ENCODE results near the gene PPP2R5C. TPM values are rescaled to one million over a fixed set of nuclear protein-coding genes. Genes with fewer than 3 reads are reported as not detected.

PPP2R5C gene
- total RNA-seq, 1 experiment from 2014 or later = 101 TPM

DNA sequence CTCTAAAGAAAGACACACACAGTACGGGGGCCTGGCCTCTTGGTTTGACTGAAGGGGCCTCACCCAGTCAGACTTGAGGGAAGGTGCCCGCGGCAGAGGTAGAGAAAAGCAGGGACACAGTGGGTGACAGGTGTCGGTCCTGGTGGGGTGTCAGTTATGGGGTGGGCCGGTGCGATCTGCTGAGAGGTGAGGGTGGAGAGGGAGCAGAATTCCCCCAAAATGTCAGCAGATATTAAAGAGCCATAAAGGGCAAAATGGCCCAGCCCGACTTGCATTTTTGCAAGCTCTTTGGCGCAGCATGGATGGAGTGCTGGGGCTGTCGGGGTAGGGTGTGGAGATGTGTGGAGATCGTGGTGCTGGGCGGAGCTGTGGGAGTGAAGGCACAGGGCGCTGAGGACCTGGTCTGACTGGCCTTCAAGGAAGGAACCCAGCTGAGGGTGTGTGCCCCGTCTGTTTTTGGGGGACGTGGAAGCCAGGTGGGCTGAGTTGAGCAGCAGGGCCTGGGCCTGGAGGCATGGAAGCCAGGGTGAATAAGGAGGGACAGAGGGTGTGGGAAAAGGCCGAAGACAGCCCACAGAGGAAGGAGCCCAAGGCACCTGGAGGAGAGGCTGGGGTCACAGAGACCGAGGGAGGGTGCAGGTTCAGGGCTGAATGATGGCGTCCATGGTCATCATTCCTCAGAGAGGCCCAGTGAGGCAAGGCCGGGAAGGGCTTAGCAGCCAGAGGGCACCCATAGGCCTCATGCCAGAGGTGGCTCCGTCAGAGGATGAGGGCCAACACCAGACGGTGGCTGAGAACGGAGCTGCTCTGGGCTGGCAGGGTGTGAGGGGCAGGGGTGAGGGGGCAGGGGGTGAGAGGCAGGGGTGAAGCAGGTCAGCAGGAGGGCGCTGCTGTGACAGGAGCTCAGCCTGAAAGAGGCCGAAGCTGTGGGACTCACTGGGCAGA lies 154.6 kb downstream of the PPP2R5C start:
- DNase-seq (ENCODE audit: low spot score) = no peak

DNA sequence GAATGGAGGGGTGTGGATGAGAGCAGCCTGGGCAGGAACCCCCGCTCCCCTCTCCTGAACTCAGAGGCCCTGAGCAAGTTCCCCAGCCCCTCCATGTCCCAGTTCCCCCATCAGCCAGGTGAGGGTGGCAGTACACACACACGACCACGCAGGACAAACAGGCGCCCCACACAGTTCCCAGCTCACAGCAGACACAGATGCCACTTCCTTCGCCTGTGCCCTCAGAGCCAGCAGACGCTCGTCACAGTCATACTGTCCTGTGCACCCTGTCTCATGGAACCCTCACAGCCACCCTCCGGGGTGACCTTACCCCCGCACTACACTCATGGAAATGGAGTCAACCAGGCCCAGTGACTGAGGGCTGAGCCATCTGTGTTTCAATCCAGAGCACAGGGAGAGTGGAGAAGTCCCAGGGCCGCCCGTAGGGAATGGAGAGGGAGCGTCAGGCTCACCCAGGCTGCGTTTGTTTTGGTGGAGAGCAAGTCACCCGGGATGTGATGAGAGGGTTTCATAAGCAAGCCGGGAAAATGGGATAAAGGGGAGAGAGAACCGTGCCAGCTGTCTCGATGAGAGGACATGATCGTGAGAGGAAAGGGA lies 155.4 kb downstream of the PPP2R5C start:
- no peak for DNase-seq (ENCODE audit: low spot score)

DNA sequence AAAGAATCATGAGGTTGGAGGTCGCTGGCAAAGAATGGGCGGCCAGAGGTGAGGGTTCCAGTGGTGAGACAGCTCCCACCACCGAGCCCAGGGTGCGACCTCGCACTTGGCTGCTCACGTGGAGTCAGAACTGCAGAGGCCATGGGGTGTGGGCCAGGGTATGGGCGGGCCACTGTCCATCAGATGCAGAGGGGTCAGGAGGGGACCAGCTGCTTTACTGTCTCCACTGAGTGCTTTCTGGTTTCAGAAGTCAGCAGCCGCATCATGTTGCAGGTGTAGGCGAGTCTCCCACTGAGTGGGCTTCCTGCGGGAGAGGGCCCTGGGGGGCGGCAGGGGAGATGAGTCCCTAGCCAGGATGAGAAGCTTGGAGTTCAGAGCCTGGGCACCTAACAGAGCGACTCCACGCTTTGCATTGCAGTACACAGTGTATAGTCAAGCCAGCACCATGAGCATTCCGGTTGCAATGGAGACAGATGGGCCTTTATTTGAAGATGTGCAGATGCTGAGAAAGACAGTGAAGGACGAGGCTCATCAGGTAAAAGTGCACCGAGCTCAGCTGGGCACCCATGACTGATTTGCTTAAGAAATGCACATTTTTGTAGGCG lies 156.0 kb downstream of the PPP2R5C start:
- DNase-seq (ENCODE audit: low spot score) = no peak

DNA sequence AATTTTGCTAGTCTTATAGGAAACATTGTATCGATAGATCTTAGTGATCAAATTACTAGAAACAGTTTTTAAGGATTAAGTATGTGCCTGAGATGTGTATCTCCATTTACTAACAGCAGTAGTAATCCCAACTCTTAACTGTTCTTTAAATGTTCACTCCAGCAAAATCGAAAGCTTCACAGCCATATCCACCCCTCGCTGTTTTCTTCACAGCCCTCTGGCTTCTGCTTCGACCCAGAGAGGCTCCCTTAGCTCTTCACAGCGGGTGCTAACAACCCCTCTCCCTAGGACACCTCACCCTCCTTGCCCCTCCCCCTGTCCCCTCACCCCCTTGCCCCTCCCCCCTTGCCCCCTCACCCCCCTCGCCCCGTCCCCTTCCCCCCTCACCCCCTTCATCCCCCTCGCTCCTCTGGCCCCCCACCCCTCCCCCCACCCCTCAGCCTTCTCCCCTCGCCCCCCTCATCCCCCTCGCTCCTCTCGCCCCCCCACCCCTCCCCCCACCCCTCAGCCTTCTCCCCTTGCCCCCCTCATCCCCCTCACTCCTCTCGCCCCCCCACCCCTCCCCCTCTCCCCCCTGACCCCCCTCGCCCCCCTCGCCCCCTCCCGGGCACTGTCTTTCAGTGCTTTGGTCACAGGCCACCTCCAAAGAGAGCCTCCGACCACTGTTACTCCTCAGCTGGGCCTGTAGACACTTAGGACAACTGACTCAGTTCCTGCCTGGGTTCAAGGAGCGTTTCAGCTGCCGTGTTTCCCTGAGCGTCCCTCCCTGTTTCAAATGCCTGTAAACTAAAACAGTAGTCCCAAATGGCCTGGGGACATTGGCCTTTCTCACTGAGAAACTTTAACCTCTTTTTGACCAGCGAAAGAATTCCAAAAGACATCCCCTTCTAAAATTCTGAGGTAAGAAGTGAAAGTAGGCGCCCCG lies 156.8 kb downstream of the PPP2R5C start:
- DNase-seq (ENCODE audit: low spot score) = no peak

DNA sequence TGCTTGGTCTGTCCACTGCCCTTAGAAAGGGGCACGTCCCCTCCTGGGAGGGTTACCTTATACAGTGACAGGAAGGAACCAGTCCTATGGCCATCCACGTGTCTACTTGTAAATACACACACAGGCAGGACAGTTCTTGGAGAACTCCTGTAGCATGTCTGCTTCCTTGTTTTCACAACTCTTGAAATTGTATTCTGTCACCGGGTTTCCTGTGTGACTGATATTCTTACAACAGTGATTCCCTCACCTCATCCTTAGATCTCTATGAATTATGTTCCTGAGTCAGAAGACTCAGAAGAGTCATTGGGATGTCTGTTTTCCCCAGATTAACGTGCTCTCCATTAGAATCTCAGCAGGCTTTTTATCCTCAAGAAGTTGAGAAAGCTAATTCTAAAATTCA lies 158.8 kb downstream of the PPP2R5C start:
- no peak for DNase-seq (ENCODE audit: low spot score)

DNA sequence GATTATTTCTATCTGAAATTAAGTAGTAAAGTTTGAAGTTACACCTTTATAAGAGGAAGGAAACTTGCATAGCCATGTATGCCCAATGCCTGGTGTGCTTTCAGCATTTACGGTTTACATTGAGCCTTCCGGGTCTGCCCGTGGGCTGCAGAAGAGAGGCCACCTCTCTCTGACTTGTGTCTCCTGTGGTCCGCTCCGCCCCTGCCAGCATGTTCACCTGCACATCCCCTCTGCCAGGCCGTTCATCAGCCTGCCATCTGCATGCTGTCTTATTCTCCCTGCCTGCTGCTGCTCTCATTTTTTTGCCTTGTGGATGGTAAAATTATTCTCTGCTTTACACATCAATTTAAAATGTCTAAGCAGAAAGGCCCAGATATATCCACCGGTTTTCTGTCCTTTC lies 161.4 kb downstream of the PPP2R5C start:
- DNase-seq (ENCODE audit: low spot score) = no peak

DNA sequence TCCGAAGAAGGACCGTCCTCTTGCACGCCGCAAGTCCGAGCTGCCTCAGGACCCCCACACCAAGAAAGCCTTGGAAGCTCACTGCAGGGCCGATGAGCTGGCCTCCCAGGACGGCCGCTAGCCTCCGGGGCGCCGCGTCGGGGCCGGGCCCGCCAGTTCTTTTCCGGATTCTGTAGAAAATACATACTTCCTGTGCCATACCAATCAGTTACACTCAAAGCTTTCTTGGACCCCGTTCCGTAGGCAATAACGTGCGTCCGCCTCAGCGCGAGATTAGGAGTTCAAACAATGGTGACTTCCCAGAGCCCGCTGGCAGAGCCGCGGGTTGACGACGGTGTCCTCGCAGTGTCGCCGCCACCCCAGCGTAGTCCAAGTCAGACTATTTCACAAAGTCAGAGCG lies 163.6 kb downstream of the PPP2R5C start:
- no peak for DNase-seq (ENCODE audit: low spot score)

DNA sequence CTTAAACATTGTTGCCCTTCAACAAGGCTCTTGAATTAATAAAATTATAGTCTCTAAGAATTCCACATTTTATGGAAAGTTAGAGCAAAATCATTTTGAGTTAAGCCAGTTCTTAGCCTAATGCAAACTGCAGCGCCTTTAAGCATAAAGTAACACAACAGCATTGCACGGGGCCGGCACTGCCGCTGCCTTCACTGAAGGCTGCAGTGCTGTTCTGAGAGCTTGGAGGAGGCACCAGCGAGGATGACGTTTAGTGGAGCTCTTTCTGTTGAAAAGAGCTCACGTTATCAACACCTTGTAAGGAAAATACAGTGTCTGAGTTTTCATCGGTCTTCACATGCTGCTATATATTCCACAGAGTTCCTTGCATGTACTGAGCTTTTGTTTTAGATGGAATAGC lies 164.6 kb downstream of the PPP2R5C start:
- DNase-seq (ENCODE audit: low spot score) = no peak

DNA sequence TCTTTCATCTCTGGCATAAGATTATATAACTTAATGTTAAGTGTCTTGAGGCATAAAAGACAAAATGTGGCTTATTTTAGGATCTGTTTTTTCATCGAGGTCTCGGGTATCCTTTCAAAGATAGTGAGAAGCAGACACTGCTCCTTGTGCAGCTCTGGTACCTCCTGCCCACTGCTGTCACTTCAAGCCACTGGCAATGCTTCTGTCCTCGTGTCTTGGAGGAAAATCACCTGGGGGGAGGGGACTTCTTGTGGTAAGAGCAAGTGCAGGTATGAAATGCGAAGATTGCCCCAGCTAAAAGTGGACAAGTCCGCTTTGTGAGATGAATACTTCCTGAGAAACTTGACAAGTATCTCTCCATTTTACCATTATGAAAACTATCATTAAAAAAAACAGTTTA lies 165.1 kb downstream of the PPP2R5C start:
- DNase-seq (ENCODE audit: low spot score) = no peak

DNA sequence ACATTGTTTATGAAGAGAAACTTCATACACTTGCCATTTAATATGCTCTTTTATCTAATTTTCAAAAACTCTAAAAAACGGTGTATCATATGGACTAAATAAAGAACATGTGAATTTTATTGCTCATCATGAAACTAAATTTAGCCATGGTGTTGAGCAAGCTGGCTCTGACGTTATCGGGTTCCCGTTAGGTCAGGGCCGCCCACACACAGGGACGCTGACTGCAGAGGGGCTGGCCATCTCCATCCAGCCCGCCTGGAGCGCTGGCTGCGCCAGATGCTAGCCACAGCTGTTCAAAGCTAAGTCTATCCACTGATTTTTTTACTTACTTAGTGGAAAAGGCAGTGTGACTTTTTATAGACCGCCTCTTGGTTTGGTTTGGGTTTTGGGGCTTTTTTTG lies 166.3 kb downstream of the PPP2R5C start:
- DNase-seq (ENCODE audit: low spot score) = peak; percentile 45

DNA sequence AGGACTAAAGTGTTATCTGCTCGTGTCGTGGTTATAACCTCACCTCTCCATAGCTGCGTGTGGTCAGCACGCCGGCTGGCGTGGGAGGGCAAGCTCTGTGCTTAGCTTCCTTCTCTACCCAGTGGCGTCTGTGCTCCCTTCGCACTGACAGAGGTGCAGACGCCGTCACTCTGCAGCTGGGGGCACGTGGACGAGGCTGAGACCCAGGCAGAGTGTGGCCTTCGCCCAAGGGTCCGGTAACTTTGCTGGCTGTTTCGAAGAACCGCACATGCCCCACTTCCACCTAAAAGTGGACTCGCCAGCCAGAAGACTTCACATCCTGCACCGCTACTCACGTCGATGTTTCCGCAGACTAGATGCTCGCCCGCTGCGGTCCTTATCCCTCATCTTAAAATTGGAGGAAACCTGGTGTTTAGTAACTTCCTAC lies 166.9 kb downstream of the PPP2R5C start:
- DNase-seq (ENCODE audit: low spot score) = no peak

DNA sequence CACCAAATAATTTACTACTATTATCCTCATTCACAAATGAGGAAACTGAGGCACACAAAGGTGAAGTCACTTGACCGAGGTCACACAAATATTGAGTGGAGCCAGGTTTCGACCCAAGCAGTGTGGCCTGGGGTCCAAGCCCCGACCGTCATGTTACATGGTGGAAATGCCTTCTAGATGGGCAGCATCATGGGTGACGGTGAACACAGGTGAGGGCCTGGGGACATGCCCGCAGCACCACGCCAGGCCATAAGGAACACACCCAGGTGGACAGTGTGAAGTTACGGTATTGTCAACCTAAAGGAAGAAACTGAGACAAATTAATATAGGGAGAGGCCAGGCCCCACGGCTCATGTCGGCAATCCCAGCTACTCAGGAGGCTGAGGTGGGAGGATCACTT lies 167.6 kb downstream of the PPP2R5C start:
- DNase-seq (ENCODE audit: low spot score) = no peak

DNA sequence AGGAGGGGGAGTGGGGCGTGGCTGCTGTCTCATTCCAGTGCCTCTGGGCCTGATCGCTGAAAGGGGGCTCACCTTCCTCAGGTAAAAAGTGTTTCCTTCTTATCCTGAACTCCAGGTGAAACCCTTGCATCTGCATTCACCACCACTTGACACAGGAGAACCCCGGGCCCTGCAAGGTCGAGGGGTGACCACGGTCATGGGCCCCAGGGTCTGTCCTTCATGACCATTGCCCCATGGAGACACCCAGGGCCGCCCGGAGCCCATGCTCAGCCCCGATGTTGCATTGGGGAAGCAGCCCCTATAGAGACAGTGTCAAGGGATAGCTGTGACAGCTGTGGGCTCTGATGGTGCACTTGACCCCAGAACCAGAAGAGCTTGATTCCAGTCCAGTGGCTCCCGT lies 168.4 kb downstream of the PPP2R5C start:
- DNase-seq (ENCODE audit: low spot score) = no peak

DNA sequence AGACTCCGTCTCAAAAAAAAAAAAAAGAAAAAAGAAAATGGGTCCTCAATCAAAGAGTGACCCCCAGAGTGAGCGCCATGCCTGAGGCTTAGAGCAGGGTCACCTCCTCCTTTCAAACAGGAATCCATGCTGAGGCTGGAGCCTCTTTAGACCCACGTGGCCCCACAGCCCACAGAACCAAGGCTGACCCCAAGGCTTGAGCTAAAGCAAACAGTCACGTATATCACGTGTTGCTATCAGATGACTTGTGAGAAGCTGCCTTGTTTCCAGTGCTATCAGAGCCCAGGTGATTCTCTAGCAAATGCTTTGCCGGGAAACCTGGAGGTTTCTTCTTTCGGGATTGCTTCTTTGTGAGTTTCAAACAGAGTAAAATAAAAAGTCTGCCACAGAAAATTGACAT lies 171.2 kb downstream of the PPP2R5C start:
- DNase-seq (ENCODE audit: low spot score) = no peak

DNA sequence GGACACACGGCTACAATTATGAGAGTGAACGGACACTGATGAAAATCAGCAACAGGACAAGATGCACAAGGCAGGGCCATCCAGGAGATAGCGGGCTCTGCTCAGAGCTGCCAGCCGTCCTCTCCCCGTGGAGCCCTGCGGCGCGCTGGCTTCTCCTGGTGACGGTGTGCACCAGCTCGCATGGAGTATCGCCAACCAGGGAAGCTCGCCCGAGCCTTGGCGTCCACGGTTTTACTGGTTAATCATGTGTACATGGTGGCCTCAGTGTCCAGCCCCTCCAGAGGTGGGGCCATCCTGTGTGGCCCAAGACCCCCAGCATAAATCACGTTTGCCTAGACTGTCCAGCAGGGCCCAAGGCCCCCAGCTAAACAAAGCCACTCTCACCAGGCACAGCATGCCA lies 171.7 kb downstream of the PPP2R5C start:
- no peak for DNase-seq (ENCODE audit: low spot score)

DNA sequence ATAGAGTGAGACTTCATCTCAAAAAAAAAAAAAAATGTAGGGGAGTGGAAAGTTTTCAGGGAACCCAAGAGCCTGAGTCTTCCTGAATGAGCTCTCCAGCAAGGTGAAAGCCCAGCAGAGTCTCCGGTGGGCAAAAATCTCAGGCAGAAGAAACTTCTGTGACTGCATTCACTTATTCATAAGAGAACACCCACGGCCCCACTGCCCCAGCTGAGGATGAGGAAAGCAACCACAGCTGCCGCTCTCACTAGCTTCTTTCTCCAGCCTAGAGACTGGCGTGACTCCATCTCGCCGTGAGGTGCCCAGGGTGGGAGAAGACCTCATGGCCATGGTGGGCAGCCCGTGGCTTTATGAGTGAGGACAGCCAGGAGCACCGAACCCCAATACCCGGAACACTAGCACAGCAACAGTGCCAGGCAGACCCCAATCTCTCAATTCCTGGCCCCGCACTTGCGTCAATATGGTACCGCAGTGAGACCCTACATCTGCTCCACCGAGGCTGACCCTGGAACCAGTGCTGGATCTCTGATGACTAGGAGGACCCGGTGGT lies 173.2 kb downstream of the PPP2R5C start:
- no peak for DNase-seq (ENCODE audit: low spot score)

DNA sequence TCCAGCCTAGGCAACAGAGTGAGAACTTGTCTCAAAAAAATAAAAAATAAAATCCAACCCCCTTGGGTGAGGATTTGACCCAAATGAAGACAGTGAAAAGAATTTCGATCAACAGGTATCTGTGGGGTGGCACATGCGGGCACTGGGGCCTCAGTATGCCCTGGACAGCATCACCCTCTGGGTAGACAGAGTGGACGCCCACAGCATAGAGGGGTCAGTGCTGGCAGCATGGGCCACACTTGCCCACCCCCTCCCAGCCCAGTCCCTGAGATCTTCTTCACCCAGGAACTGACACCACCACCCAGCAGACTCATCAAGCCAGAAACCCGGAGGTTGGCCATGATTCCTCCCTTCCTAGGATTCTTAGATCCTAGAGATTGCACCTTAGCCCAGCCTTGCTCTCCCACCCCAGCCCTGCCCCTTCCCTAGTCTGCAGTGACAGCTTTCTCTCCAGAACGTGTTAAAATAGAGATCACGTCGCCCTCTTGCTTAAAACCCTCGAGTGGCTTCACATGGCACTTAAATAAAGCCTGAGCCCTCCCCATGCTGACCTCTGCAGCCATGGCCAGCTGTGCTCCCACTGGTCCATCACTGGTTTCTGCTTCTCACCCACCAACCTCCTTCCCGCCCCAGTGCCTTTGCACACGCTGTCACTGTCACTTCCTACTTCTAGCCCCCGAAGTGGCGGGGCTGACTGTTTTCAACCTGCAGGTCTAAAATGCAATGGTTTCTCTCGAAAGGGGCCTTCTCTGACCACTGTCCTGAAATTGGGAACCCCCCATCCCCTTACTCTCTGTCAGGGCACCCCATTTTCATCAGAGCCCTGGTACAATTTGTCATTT lies 176.6 kb downstream of the PPP2R5C start:
- no peak for DNase-seq (ENCODE audit: low spot score)

DNA sequence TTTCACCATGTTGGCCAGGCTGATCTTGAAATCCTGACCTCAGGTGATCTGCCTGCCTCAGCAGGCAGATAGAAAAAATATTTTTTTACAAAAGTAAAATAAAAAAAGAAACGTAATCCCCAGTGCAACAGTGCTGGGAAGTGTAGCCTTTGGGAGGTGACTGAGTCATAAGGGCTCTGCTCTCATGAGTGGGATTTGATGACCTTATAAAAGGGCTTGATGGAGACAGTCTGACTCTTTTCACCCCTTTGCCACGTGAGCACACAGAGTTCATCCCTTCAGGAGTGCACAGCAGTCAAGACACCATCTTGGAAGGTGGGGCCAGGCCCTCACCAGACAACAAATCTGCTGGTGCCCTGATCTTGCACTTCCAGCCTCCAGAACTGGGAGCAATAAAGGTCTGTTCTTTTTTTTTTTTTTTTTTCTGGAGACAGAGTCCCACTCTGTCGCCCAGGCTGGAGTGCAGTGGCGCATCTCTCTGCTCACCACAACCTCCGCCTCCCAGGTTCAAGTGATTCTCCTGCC lies 178.2 kb downstream of the PPP2R5C start:
- no peak for DNase-seq (ENCODE audit: low spot score)

DNA sequence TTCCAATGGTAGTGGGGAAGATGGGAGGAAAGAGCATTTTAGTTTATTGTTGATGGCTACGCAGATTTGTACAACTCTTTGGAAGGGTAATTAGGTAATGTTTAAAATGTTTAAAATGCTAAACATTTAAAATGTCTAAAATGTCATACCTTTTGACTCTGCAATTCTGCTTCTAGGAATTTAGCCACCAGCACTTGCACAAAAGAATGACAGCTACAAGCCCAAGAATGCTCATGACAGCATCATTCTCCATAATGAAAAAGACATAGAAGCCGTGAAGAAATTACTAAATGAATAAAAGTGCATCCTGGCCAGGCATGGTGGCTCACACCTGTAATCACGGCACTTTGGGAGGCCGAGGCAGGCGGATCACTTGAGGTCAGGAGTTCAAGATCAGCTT lies 182.9 kb downstream of the PPP2R5C start:
- no peak for DNase-seq (ENCODE audit: low spot score)

DNA sequence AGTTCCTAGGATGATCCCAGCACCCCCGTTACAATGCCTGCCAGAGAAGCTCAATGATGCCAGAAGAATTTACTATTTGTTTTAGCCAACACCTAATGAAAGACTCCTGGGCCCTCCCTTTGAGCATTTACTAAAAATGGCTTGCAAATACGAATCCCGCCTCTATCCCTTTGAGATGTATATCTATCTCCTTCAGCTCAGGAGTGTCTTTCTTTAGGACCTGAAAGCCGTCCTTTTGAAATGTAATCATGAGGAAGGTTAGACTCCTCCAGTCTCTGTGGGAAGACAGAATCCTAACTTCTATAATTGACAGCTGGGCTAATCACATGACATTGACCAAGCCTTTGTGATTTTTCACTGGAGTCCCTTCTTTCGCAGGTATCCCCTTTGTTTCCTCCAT lies 183.7 kb downstream of the PPP2R5C start:
- no peak for DNase-seq (ENCODE audit: low spot score)

DNA sequence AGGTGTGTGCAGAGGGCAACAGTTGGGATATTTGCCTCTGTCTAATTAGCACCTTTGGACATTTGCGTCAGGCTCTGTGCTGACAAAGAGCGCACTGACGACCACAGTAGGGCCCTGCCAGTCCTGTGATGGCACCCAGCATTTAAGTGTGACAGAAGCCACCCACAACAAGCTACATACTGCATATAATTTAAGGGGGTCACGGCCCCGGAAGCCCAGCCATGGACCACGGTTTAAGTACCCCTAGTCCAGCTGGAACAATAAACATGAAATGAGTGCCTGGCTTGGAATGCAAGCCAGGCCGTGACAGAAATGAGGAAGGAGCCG lies 186.0 kb downstream of the PPP2R5C start:
- no peak for DNase-seq (ENCODE audit: low spot score)

Measured in H4 (cell line).